Stomach (tissue), 4 donors: ENCODE data around the gene HAND2.

ENCODE experiments used
- CTCF ChIP-seq, 7 experiments: fragments of 450-650 bp in 4 of 7; fragments of 200-600 bp in 3 of 7; sonication (generic) in 3 of 7; IDR thresholded peaks; one replicate each; pipeline ENCODE4 v1.5.1; 2016 to 2019; ENCODE audit warnings: antibody characterized with exemption in 7 of 7, control low read depth in 2 of 7, mild to moderate bottlenecking in 1 of 7
- EP300 ChIP-seq: sonication (generic); formaldehyde crosslinking; IDR thresholded peaks from one replicate; pipeline ENCODE4 v1.6.1; 2017; ENCODE audit warnings: antibody characterized with exemption
- POLR2A ChIP-seq, 4 donors: fragments of 450-650 bp; IDR thresholded peaks; one replicate each; pipeline ENCODE4 v1.6.1; 2016; ENCODE audit warnings: antibody characterized with exemption in 4 of 4, control low read depth in 2 of 4, mild to moderate bottlenecking in 1 of 4, moderate library complexity in 1 of 4
- POLR2AphosphoS5 ChIP-seq, 3 donors: sonication (generic); formaldehyde crosslinking; IDR thresholded peaks; one replicate each; pipeline ENCODE4 v1.6.1; 2016; ENCODE audit warnings: antibody characterized with exemption in 3 of 3

- no peak for TF ChIP-seq CTCF (IDR thresholded peaks at IDR 0.05)
- no peak for TF ChIP-seq POLR2A (IDR thresholded peaks at IDR 0.05)
- TF ChIP-seq EP300, result no peak
- no peak for TF ChIP-seq POLR2AphosphoS5 (IDR thresholded peaks at IDR 0.05)
These were observed 477 bp upstream of the HAND2 start for GRCh38 chr4:173530326-173531085.
